Hepatocyte (in vitro differentiated cells): ENCODE results near the gene RBM48.

Source experiments
- CTCF ChIP-seq: fragments of 200-600 bp; sonication (generic); IDR thresholded peaks from 2 replicates; pipeline ENCODE4 v1.5.1; 2016; ENCODE audit warnings: antibody characterized with exemption, mild to moderate bottlenecking; ENCODE audit not compliant: poor library complexity
- EZH2 ChIP-seq: fragments of 200-600 bp; sonication (generic); IDR thresholded peaks from 2 replicates; pipeline ENCODE4 v1.6.1; 2016; ENCODE audit warnings: antibody characterized with exemption, mild to moderate bottlenecking, borderline replicate concordance

- TF ChIP-seq CTCF (no peak), EZH2 (no peak)
Observed at GRCh38 chr7:92504563-92504962, 24.0 kb upstream of the RBM48 start.
